HL-60 (cell line): ENCODE measurements around the gene CD302.

Experiments used
- TF ChIP-seq, protein P1 (sequence below): IDR thresholded peaks from one replicate; pipeline ENCODE4 v1.5.1; 2011; ENCODE audit warnings: low read length, control low read depth, inconsistent platforms; ENCODE audit not compliant: insufficient read depth
- TF ChIP-seq, protein P2 (sequence below): IDR thresholded peaks from 2 replicates; pipeline ENCODE4 v1.6.1; 2012; ENCODE audit warnings: low read depth; ENCODE audit not compliant: insufficient replicate concordance

DNA sequence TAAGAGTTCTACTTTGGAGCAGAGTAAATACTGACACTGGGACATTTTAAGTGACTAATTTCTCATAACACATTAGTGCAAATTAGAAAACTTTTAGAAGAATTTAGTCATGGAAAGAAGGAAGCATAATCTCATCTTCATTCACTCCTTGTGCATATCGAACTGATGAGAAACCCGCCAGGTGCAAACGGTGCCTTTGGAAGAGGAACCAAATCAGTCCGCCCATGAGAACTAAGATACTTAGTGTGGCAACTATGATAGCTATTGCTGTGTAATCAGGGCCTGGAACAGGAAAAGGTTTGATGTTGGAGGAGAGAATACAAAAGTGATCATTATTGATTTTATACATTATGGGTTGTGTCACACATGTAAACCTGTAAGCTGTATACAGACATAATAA is 6.9 kb upstream of the CD302 start:
- TF ChIP-seq, protein P1, sequence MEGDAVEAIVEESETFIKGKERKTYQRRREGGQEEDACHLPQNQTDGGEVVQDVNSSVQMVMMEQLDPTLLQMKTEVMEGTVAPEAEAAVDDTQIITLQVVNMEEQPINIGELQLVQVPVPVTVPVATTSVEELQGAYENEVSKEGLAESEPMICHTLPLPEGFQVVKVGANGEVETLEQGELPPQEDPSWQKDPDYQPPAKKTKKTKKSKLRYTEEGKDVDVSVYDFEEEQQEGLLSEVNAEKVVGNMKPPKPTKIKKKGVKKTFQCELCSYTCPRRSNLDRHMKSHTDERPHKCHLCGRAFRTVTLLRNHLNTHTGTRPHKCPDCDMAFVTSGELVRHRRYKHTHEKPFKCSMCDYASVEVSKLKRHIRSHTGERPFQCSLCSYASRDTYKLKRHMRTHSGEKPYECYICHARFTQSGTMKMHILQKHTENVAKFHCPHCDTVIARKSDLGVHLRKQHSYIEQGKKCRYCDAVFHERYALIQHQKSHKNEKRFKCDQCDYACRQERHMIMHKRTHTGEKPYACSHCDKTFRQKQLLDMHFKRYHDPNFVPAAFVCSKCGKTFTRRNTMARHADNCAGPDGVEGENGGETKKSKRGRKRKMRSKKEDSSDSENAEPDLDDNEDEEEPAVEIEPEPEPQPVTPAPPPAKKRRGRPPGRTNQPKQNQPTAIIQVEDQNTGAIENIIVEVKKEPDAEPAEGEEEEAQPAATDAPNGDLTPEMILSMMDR: no peak
- TF ChIP-seq, protein P2, sequence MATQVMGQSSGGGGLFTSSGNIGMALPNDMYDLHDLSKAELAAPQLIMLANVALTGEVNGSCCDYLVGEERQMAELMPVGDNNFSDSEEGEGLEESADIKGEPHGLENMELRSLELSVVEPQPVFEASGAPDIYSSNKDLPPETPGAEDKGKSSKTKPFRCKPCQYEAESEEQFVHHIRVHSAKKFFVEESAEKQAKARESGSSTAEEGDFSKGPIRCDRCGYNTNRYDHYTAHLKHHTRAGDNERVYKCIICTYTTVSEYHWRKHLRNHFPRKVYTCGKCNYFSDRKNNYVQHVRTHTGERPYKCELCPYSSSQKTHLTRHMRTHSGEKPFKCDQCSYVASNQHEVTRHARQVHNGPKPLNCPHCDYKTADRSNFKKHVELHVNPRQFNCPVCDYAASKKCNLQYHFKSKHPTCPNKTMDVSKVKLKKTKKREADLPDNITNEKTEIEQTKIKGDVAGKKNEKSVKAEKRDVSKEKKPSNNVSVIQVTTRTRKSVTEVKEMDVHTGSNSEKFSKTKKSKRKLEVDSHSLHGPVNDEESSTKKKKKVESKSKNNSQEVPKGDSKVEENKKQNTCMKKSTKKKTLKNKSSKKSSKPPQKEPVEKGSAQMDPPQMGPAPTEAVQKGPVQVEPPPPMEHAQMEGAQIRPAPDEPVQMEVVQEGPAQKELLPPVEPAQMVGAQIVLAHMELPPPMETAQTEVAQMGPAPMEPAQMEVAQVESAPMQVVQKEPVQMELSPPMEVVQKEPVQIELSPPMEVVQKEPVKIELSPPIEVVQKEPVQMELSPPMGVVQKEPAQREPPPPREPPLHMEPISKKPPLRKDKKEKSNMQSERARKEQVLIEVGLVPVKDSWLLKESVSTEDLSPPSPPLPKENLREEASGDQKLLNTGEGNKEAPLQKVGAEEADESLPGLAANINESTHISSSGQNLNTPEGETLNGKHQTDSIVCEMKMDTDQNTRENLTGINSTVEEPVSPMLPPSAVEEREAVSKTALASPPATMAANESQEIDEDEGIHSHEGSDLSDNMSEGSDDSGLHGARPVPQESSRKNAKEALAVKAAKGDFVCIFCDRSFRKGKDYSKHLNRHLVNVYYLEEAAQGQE: no peak
